WTC11 (cell line): ENCODE measurements around the gene FETUB. TPM values are rescaled to one million over a fixed set of nuclear protein-coding genes. Genes with fewer than 3 reads are reported as not detected.

Source experiments
- ATAC-seq: fragments of 200-7000 bp; cut with Tn5 transposase; 2 replicates; pipeline ENCODE4 v1.10.0; 2021; ENCODE audit warnings: mild to moderate bottlenecking, moderate library complexity
- CTCF ChIA-PET: fragments of 300-600 bp; sonication (Branson Sonifier 250); formaldehyde crosslinking; loops from one replicate; lab custom pipeline; 2021; ENCODE audit warnings: antibody characterized with exemption; lab: Charles Lee
- POLR2A ChIA-PET: fragments of 350-600 bp; sonication (Branson Sonifier 250); formaldehyde crosslinking; loops from one replicate; lab custom pipeline; 2021; ENCODE audit warnings: antibody characterized with exemption; lab: Charles Lee
- DNase-seq: peaks from one replicate; pipeline ENCODE4 v3.0.0; 2021; ENCODE audit warnings: low spot score
- H3K27ac Mint-ChIP-seq: 2 replicates; pipeline ENCODE4 v1.8.0; 2021; ENCODE audit warnings: mixed read lengths
- H3K27me3 Mint-ChIP-seq: 2 replicates; pipeline ENCODE4 v1.8.0; 2021; ENCODE audit warnings: low read depth, mild to moderate bottlenecking, moderate library complexity, mixed read lengths
- H3K36me3 Mint-ChIP-seq: 2 replicates; pipeline ENCODE4 v1.8.0; 2021; ENCODE audit warnings: mixed read lengths
- H3K4me1 Mint-ChIP-seq: 2 replicates; pipeline ENCODE4 v1.8.0; 2022; ENCODE audit warnings: mixed read lengths
- H3K4me3 Mint-ChIP-seq: 2 replicates; pipeline ENCODE4 v1.8.0; 2021; ENCODE audit warnings: mild to moderate bottlenecking, moderate library complexity, mixed read lengths
- H3K9me3 Mint-ChIP-seq: 2 replicates; pipeline ENCODE4 v1.8.0; 2021; ENCODE audit warnings: mixed read lengths
- CREM ChIP-seq: sonication (generic); formaldehyde crosslinking; IDR thresholded peaks from 2 replicates; pipeline ENCODE4 v1.8.1; 2022; ENCODE audit warnings: mild to moderate bottlenecking, missing genetic modification reagents, moderate library complexity
- E2F1 ChIP-seq: sonication (generic); formaldehyde crosslinking; IDR thresholded peaks from 2 replicates; pipeline ENCODE4 v1.8.0; 2022; ENCODE audit warnings: mild to moderate bottlenecking, missing genetic modification reagents
- ERG ChIP-seq: fragments of 250-450 bp; sonication (Bioruptor Pico); IDR thresholded peaks from 2 replicates; pipeline ENCODE4 v1.8.0; 2021; ENCODE audit warnings: mild to moderate bottlenecking
- HMGA2 ChIP-seq: fragments of 250-450 bp; sonication (Bioruptor Pico); IDR thresholded peaks from 2 replicates; pipeline ENCODE4 v1.4.0; 2021; ENCODE audit warnings: mild to moderate bottlenecking, moderate library complexity
- MLX ChIP-seq: sonication (generic); formaldehyde crosslinking; IDR thresholded peaks from 2 replicates; pipeline ENCODE4 v1.8.1; 2023; ENCODE audit warnings: mild to moderate bottlenecking, missing genetic modification reagents, moderate library complexity
- MYBL2 ChIP-seq: sonication (generic); formaldehyde crosslinking; IDR thresholded peaks from 2 replicates; pipeline ENCODE4 v1.8.1; 2023; ENCODE audit warnings: mild to moderate bottlenecking, moderate library complexity, missing genetic modification reagents
- NR1H2 ChIP-seq: sonication (generic); formaldehyde crosslinking; IDR thresholded peaks from 2 replicates; pipeline ENCODE4 v1.9.0; 2021; ENCODE audit warnings: mild to moderate bottlenecking, moderate library complexity, missing genetic modification reagents
- NR2C2 ChIP-seq: sonication (generic); formaldehyde crosslinking; IDR thresholded peaks from 2 replicates; pipeline ENCODE4 v1.8.0; 2022; ENCODE audit warnings: mild to moderate bottlenecking, missing genetic modification reagents
- PRDM15 ChIP-seq: sonication (generic); formaldehyde crosslinking; IDR thresholded peaks from 2 replicates; pipeline ENCODE4 v1.8.0; 2022; ENCODE audit warnings: missing genetic modification reagents
- TEAD4 ChIP-seq: sonication (generic); formaldehyde crosslinking; IDR thresholded peaks from 2 replicates; pipeline ENCODE4 v1.8.0; 2022; ENCODE audit warnings: mild to moderate bottlenecking, missing genetic modification reagents
- USF2 ChIP-seq: sonication (generic); formaldehyde crosslinking; IDR thresholded peaks from 2 replicates; pipeline ENCODE4 v1.8.1; 2023; ENCODE audit warnings: mild to moderate bottlenecking, missing genetic modification reagents, moderate library complexity
- ZNF219 ChIP-seq: sonication (generic); formaldehyde crosslinking; IDR thresholded peaks from 2 replicates; pipeline ENCODE4 v1.8.0; 2023; ENCODE audit warnings: missing genetic modification reagents, mild to moderate bottlenecking, borderline replicate concordance
- ZNF232 ChIP-seq: sonication (generic); formaldehyde crosslinking; IDR thresholded peaks from 2 replicates; pipeline ENCODE4 v1.8.0; 2022; ENCODE audit warnings: mild to moderate bottlenecking, missing genetic modification reagents
- ZNF281 ChIP-seq: sonication (generic); formaldehyde crosslinking; IDR thresholded peaks from 2 replicates; pipeline ENCODE4 v1.8.0; 2023; ENCODE audit warnings: mild to moderate bottlenecking, missing genetic modification reagents
- total RNA-seq: library from RNA; stranded (reverse); gene quantifications from 3 replicates; pipeline ENCODE4 v1.2.3, GENCODE V29; 2021
- TF ChIP-seq, protein P1 (sequence below): sonication (generic); formaldehyde crosslinking; IDR thresholded peaks from 2 replicates; pipeline ENCODE4 v1.8.1; 2023; ENCODE audit warnings: mild to moderate bottlenecking, missing genetic modification reagents
- TF ChIP-seq, protein P2 (sequence below): sonication (generic); formaldehyde crosslinking; IDR thresholded peaks from 2 replicates; pipeline ENCODE4 v1.8.1; 2023; ENCODE audit warnings: mild to moderate bottlenecking, moderate library complexity, missing genetic modification reagents

Gene FETUB
- total RNA-seq, 1 experiment from 2014 or later = not detected

GRCh38 chr3:186590580-186591295 is 49.5 kb upstream of the FETUB start (continued):
- TF ChIP-seq MLX (CRISPR knock-in tag) (no peak), CREM (CRISPR knock-in tag) (no peak)

DNA sequence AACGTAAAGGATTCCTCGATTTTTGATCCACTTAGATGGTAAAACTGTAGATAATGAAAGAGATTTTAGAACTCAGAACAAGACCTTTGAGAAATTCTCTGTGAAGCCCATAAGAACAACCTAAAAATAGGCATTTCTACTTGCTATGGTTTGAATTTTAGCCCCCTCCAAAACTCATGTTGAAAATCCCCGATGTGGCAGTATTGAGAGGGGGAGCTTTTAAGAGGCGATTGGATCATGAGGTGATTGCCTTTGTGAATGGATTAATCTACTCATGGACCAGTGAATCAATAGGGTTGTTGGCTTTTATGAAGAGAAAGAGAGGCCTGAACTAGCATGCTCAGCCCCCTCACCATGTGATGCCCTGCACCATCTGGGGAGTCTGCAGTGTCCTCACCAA is 47.5 kb upstream of the FETUB start:
- peaks cover under 1% of the 10 kb centered on the region; the same call in 1 of the 2 replicates for H3K27me3 Mint-ChIP-seq
- DNase-seq = no peak
- no peak for ATAC-seq
- TF ChIP-seq, protein P1, sequence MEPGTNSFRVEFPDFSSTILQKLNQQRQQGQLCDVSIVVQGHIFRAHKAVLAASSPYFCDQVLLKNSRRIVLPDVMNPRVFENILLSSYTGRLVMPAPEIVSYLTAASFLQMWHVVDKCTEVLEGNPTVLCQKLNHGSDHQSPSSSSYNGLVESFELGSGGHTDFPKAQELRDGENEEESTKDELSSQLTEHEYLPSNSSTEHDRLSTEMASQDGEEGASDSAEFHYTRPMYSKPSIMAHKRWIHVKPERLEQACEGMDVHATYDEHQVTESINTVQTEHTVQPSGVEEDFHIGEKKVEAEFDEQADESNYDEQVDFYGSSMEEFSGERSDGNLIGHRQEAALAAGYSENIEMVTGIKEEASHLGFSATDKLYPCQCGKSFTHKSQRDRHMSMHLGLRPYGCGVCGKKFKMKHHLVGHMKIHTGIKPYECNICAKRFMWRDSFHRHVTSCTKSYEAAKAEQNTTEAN (CRISPR knock-in tag) = no peak
- no peak for TF ChIP-seq ZNF281 (CRISPR knock-in tag)
- TF ChIP-seq NR2C2 = no peak
- TF ChIP-seq ZNF232 (CRISPR knock-in tag) = no peak
- TF ChIP-seq USF2 = no peak
- TF ChIP-seq PRDM15 = no peak
- no peak for TF ChIP-seq NR1H2 (CRISPR knock-in tag)
- TF ChIP-seq HMGA2 (CRISPR knock-in tag) = no peak
- TF ChIP-seq, protein P2, sequence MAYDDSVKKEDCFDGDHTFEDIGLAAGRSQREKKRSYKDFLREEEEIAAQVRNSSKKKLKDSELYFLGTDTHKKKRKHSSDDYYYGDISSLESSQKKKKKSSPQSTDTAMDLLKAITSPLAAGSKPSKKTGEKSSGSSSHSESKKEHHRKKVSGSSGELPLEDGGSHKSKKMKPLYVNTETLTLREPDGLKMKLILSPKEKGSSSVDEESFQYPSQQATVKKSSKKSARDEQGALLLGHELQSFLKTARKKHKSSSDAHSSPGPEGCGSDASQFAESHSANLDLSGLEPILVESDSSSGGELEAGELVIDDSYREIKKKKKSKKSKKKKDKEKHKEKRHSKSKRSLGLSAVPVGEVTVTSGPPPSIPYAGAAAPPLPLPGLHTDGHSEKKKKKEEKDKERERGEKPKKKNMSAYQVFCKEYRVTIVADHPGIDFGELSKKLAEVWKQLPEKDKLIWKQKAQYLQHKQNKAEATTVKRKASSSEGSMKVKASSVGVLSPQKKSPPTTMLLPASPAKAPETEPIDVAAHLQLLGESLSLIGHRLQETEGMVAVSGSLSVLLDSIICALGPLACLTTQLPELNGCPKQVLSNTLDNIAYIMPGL (CRISPR knock-in tag) = no peak
- TF ChIP-seq MYBL2 (CRISPR knock-in tag) = no peak
- TF ChIP-seq TEAD4 (CRISPR knock-in tag) = no peak
- no peak for TF ChIP-seq ZNF219 (CRISPR knock-in tag)
- TF ChIP-seq E2F1 = no peak
- no peak for TF ChIP-seq ERG (CRISPR knock-in tag)
- H3K27ac Mint-ChIP-seq = no peak overlapping the region
- no peak overlapping the region for H3K4me3 Mint-ChIP-seq
- no peaks in the 10 kb centered on the region for H3K36me3 Mint-ChIP-seq
- H3K9me3 Mint-ChIP-seq = no peaks in the 10 kb centered on the region
- peaks cover 6% of the 10 kb centered on the region for H3K4me1 Mint-ChIP-seq
- ChIA-PET CTCF (interaction anchor here (1.4 to 1.5 kb wide), 2 partner anchors 22 to 24 kb away, joined by 4 to 6 read pairs; no protein-coding TSS in a partner anchor), POLR2A (no interaction called here)
